ENCODE measurements around the gene VRK3. TPM values are rescaled to one million over a fixed set of nuclear protein-coding genes. Genes with fewer than 3 reads are reported as not detected.

VRK3 gene
- total RNA-seq, 2 experiments from 2014 or later = 65.1 to 65.4 TPM

- H3K36me3 Mint-ChIP-seq (ENCODE audit: low read depth) = peaks cover 79% of the 10 kb centered on the region
- no peak overlapping the region for H3K4me3 ChIP-seq (ENCODE audit: low read length)
- H3K4me3 Mint-ChIP-seq = no peak overlapping the region
- H3K27me3 Mint-ChIP-seq = no peaks in the 10 kb centered on the region
- intact Hi-C loops (cut with DNase I, micrococcal nuclease) = no loop called here
- no peaks in the 10 kb centered on the region for H3K27me3 ChIP-seq (ENCODE audit: control insufficient read depth in 1 of 2, insufficient read depth in 2 of 2, low read length in 2 of 2)
- no peak overlapping the region for H3K27ac Mint-ChIP-seq
- no peaks in the 10 kb centered on the region for H3K4me1 ChIP-seq (ENCODE audit: insufficient read depth, low read length)
- TF ChIP-seq, protein P1, sequence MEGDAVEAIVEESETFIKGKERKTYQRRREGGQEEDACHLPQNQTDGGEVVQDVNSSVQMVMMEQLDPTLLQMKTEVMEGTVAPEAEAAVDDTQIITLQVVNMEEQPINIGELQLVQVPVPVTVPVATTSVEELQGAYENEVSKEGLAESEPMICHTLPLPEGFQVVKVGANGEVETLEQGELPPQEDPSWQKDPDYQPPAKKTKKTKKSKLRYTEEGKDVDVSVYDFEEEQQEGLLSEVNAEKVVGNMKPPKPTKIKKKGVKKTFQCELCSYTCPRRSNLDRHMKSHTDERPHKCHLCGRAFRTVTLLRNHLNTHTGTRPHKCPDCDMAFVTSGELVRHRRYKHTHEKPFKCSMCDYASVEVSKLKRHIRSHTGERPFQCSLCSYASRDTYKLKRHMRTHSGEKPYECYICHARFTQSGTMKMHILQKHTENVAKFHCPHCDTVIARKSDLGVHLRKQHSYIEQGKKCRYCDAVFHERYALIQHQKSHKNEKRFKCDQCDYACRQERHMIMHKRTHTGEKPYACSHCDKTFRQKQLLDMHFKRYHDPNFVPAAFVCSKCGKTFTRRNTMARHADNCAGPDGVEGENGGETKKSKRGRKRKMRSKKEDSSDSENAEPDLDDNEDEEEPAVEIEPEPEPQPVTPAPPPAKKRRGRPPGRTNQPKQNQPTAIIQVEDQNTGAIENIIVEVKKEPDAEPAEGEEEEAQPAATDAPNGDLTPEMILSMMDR (IDR thresholded peaks at IDR 0.05) = no peak
- peaks cover 46% of the 10 kb centered on the region for H3K36me3 ChIP-seq (ENCODE audit: insufficient read depth, low read length)
- DNase-seq (no peak), ATAC-seq (ENCODE audit: poor library complexity) (no peak)
- no peaks in the 10 kb centered on the region for H3K4me1 Mint-ChIP-seq (ENCODE audit: low read depth)
- ChIA-PET CTCF (interaction anchor here (2.3 kb wide), 1 partner anchor 47 kb away, joined by 10 read pairs; no protein-coding TSS in a partner anchor), POLR2A (no interaction called here)
- peaks cover 0 to 4% of the 10 kb centered on the region in 2 experiments for H3K9me3 ChIP-seq (ENCODE audit: control insufficient read depth in 1 of 2, insufficient read depth in 1 of 2, low read length in 2 of 2)
- H3K27ac ChIP-seq (ENCODE audit: low read depth in 1 of 2, low read length in 2 of 2) = no peak overlapping the region
- no peaks in the 10 kb centered on the region for H3K9me3 Mint-ChIP-seq
Observed at GRCh38 chr19:49984491-49984890, 40.7 kb downstream of the VRK3 start.

DNA sequence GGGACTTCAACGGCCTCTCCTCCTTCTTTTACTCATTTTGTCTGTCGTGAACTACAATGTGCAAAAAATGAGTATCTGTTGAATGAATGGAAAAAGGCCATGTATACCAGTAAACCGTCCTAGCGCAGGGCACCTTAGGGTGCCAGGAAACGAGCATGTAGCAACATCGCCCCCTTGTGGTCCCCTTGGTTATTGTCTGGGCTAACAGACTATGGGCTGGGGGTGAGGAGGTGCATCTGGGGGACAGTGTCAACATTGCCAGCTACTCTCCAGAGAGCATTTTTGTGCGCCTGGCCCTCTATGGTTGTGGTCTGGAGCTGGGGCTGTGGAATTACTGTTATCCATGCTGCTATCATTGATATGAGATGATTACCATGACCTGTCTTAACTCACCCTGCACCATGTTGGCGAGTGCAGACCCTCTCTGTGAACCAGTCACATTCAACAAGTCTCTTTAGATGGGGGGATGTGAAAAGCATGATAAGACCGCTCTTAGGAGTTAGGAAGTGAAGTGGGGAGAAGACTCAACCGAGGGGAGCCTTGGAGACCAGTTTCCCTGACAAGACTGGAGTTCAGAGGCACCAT is 41.4 kb downstream of the VRK3 start:
- H3K36me3 ChIP-seq (ENCODE audit: insufficient read depth, low read length) = peaks cover 45% of the 10 kb centered on the region
- CTCF ChIA-PET = interaction anchor here (2.3 kb wide), 1 partner anchor 46 kb away, joined by 10 read pairs; no protein-coding TSS in a partner anchor
- H3K27ac ChIP-seq (ENCODE audit: low read depth in 1 of 2, low read length in 2 of 2) = no peak overlapping the region
- POLR2A ChIA-PET = interaction anchor here (1.3 kb wide), 1 partner anchor 19 kb away, joined by 3 read pairs; no protein-coding TSS in a partner anchor
- H3K36me3 Mint-ChIP-seq (ENCODE audit: low read depth) = peaks cover 72% of the 10 kb centered on the region
- no peaks in the 10 kb centered on the region for H3K27me3 Mint-ChIP-seq
- intact Hi-C loops (cut with DNase I, micrococcal nuclease) = loop anchor here (1.0 kb wide), 1 partner anchor 46 kb away; no protein-coding TSS in a partner anchor
- DNase-seq (peak; percentile 67 to 87 (median 76)), ATAC-seq (ENCODE audit: poor library complexity) (peak; percentile 74)
- TF ChIP-seq, protein P1 (IDR thresholded peaks at IDR 0.05) = peak; percentile 86
- no peak overlapping the region for H3K4me3 ChIP-seq (ENCODE audit: low read length)
- H3K27me3 ChIP-seq (ENCODE audit: control insufficient read depth in 1 of 2, insufficient read depth in 2 of 2, low read length in 2 of 2) = no peaks in the 10 kb centered on the region
- H3K4me3 Mint-ChIP-seq = no peak overlapping the region
- peaks cover 0 to 4% of the 10 kb centered on the region in 2 experiments for H3K9me3 ChIP-seq (ENCODE audit: control insufficient read depth in 1 of 2, insufficient read depth in 1 of 2, low read length in 2 of 2)
- H3K4me1 ChIP-seq (ENCODE audit: insufficient read depth, low read length) = no peaks in the 10 kb centered on the region
- no peak overlapping the region for H3K27ac Mint-ChIP-seq
- H3K9me3 Mint-ChIP-seq = no peaks in the 10 kb centered on the region
- no peaks in the 10 kb centered on the region for H3K4me1 Mint-ChIP-seq (ENCODE audit: low read depth)

- ChIA-PET POLR2A (no interaction called here), CTCF (no interaction called here)
- Mint-ChIP-seq H3K27ac (no peak overlapping the region), H3K27me3 (no peaks in the 10 kb centered on the region), H3K36me3 (ENCODE audit: low read depth) (peaks cover 65% of the 10 kb centered on the region), H3K4me1 (ENCODE audit: low read depth) (no peaks in the 10 kb centered on the region), H3K9me3 (no peaks in the 10 kb centered on the region), H3K4me3 (no peak overlapping the region)
- Histone ChIP-seq H3K9me3 (ENCODE audit: control insufficient read depth in 1 of 2, insufficient read depth in 1 of 2, low read length in 2 of 2) (no peaks in the 10 kb centered on the region), H3K27me3 (ENCODE audit: control insufficient read depth in 1 of 2, insufficient read depth in 2 of 2, low read length in 2 of 2) (no peaks in the 10 kb centered on the region), H3K4me3 (ENCODE audit: low read length) (no peak overlapping the region), H3K36me3 (ENCODE audit: insufficient read depth, low read length) (peaks cover 53% of the 10 kb centered on the region), H3K27ac (ENCODE audit: low read depth in 1 of 2, low read length in 2 of 2) (no peak overlapping the region), H3K4me1 (ENCODE audit: insufficient read depth, low read length) (no peaks in the 10 kb centered on the region)
- ATAC-seq (ENCODE audit: poor library complexity) (no peak), DNase-seq (no peak)
- TF ChIP-seq, protein P1 (IDR thresholded peaks at IDR 0.05) = no peak
- intact Hi-C loops (cut with DNase I, micrococcal nuclease) = no loop called here
Observed at GRCh38 chr19:49981603-49982593, 43.3 kb downstream of the VRK3 start.

All from CD4-positive, alpha-beta T cell (primary cell).